Glomerular visceral epithelial cell (primary cell): ENCODE measurements around the gene PACRG.

Experiments
- DNase-seq: peaks from one replicate; pipeline ENCODE4 v3.0.0-alpha.2; 2016; ENCODE audit errors: extremely low spot score

The PACRG gene

GRCh38 chr6:163285691-163286090, 557.9 kb downstream of the PACRG start:
- no peak for DNase-seq

GRCh38 chr6:163287626-163288025, 559.9 kb downstream of the PACRG start:
- DNase-seq: no peak

GRCh38 chr6:163288066-163288465, 560.3 kb downstream of the PACRG start:
- peak; percentile 38 for DNase-seq

- DNase-seq: no peak
Observed at GRCh38 chr6:163288915-163289314, 561.1 kb downstream of the PACRG start.

GRCh38 chr6:163289447-163289846, 561.7 kb downstream of the PACRG start:
- DNase-seq: no peak

- DNase-seq: no peak
Observed at GRCh38 chr6:163290545-163291274, 562.9 kb downstream of the PACRG start.

- DNase-seq: no peak
Observed at GRCh38 chr6:163291622-163292021, 563.8 kb downstream of the PACRG start.

- no peak for DNase-seq
Observed at GRCh38 chr6:163293286-163293685, 565.5 kb downstream of the PACRG start.

GRCh38 chr6:163294734-163295133, 567.0 kb downstream of the PACRG start:
- DNase-seq: no peak

- peak; percentile 50 for DNase-seq
Observed at GRCh38 chr6:163296835-163297519, 569.2 kb downstream of the PACRG start.

- no peak for DNase-seq
Observed at GRCh38 chr6:163298079-163298830, 570.5 kb downstream of the PACRG start.

- no peak for DNase-seq
Observed at GRCh38 chr6:163300838-163301237, 573.1 kb downstream of the PACRG start.

GRCh38 chr6:163301726-163302635, 574.2 kb downstream of the PACRG start:
- DNase-seq: no peak

GRCh38 chr6:163302747-163303146, 575.0 kb downstream of the PACRG start:
- no peak for DNase-seq

GRCh38 chr6:163306000-163306399, 578.2 kb downstream of the PACRG start:
- no peak for DNase-seq

- no peak for DNase-seq
Observed at GRCh38 chr6:163308629-163309440, 581.1 kb downstream of the PACRG start.

GRCh38 chr6:163309491-163310026, 581.8 kb downstream of the PACRG start:
- DNase-seq: peak; percentile 84

GRCh38 chr6:163310096-163310972, 582.6 kb downstream of the PACRG start:
- DNase-seq: no peak

- no peak for DNase-seq
Observed at GRCh38 chr6:163310973-163311383, 583.2 kb downstream of the PACRG start.
